Subcutaneous adipose tissue (tissue), 4 donors: ENCODE results near the gene GAN. TPM values are rescaled to one million over a fixed set of nuclear protein-coding genes. Genes with fewer than 3 reads are reported as not detected.

Source experiments
- total RNA-seq, 4 donors: library from RNA; depleted of rRNA; stranded (reverse); fragments of >200 nt; gene quantifications; one replicate each; pipeline ENCODE4 v1.1.0, GENCODE V29; 2016
- TF ChIP-seq, protein P1 (sequence below): fragments of 450-650 bp; IDR thresholded peaks from one replicate; pipeline ENCODE4 v1.5.1; 2016; ENCODE audit warnings: low read depth, mild to moderate bottlenecking, control low read depth, antibody characterized with exemption, moderate library complexity

The GAN gene
- total RNA-seq, 4 donors from 2014 or later: 7.5 to 9.5 (median 9.4) TPM

DNA sequence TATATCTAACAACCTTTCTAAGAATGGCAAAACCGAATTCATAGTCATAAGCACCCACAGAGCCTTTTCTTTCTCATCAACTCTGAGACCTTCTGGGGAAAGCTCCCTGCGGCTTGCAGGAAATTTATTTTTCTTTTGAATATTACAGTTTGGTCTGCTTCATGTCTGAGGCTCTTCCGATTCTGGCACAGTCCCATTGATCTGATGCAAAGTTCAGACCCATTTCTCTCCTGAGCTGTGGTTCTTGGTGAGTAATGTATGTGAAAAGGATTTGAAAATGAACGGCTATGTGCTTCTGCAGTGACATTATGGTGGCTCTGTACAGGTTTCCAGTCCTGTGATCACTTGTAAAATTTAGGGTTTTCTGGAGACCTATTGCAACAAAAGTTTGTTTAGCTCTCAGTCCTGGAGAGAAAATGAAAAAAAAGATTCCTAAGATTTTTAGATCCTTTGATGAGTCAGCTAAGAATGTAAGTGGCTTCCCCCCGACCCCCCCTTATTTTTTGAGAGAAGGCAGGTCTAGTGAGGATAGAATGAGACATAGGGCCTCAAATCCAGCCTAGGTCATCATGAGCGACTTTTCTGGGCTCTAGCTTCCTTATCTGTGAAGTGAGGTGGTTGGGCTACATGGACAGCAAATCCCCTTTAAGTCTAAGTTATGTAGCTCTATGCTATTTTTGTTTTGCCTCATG is 4.6 kb downstream of the GAN start:
- TF ChIP-seq, protein P1, sequence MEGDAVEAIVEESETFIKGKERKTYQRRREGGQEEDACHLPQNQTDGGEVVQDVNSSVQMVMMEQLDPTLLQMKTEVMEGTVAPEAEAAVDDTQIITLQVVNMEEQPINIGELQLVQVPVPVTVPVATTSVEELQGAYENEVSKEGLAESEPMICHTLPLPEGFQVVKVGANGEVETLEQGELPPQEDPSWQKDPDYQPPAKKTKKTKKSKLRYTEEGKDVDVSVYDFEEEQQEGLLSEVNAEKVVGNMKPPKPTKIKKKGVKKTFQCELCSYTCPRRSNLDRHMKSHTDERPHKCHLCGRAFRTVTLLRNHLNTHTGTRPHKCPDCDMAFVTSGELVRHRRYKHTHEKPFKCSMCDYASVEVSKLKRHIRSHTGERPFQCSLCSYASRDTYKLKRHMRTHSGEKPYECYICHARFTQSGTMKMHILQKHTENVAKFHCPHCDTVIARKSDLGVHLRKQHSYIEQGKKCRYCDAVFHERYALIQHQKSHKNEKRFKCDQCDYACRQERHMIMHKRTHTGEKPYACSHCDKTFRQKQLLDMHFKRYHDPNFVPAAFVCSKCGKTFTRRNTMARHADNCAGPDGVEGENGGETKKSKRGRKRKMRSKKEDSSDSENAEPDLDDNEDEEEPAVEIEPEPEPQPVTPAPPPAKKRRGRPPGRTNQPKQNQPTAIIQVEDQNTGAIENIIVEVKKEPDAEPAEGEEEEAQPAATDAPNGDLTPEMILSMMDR: no peak

DNA sequence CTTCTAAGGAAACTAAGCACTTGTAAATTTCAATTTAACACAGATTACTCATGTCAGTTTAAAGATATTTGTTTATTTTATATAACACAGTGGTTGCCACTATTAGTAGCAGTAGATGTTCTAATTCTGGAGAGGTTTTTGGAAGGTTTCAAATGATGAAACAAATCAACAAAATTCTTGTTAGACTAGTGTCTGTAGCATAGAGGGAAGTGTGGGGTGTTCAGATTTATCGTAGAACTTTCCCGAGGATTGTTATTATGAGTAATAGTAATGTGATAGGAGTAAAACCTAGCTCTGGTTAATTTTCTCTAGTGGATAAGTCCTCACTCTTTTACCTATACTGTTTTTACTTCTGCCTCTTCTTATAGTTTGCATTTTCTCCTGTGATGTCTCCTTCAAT is 6.3 kb downstream of the GAN start:
- TF ChIP-seq, protein P1: no peak

DNA sequence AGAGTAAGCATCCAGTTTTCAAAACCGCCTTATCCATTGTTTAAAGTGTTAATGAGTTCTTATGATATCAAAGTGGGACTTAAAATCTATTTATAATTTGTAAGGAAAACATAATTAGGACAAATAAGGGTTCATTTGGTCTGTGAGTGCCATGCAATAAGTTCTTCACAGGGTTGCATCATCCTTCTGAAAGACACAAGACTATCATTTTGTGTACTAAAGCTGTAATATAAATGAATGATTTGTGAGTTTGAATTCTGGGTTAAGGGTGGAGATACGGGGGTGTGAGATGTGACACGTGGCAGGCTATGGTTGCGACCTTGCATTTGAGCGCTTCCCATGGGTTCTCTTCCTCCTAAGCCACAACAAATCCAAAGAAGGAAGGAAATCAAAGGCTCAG is 6.8 kb downstream of the GAN start:
- TF ChIP-seq, protein P1: no peak

DNA sequence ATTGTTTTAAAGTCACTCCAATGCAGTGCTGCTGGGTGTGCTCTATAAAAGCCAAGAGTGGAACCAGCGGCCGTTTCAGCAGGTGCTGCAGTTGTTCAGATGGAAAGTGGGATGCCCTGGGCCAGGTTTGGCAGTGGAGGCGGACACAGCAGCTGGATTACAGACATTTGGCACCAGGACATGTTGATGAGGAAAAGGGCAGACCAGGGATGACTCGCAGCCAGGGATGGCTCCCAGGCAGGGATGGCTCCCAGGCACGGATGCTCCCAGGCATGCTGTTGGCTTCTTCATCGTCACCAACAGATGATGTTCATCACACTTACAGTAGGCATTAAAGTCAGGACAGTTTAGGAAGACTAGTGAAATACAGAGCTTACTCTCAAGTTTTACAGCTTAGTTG is 10.0 kb downstream of the GAN start:
- TF ChIP-seq, protein P1: no peak

DNA sequence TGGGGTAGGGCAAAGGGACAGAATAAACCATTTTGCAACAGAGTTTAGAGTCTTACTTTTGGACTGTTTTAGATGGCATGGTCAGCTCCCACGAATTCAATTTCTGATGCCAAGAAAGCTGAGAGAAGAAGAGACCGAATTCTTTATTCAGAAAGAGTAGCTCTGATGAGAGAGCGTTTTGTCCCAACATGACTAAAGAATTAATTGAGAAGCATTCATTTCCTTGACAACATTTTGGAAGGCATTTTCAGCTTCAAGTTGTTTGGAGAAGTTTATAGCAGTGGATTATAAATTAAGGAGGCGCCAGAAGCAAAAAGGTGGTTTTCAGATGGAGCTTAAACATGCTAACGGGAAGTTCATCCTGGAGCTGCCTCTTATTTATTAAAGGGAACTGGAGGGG is 12.2 kb downstream of the GAN start:
- TF ChIP-seq, protein P1: no peak

DNA sequence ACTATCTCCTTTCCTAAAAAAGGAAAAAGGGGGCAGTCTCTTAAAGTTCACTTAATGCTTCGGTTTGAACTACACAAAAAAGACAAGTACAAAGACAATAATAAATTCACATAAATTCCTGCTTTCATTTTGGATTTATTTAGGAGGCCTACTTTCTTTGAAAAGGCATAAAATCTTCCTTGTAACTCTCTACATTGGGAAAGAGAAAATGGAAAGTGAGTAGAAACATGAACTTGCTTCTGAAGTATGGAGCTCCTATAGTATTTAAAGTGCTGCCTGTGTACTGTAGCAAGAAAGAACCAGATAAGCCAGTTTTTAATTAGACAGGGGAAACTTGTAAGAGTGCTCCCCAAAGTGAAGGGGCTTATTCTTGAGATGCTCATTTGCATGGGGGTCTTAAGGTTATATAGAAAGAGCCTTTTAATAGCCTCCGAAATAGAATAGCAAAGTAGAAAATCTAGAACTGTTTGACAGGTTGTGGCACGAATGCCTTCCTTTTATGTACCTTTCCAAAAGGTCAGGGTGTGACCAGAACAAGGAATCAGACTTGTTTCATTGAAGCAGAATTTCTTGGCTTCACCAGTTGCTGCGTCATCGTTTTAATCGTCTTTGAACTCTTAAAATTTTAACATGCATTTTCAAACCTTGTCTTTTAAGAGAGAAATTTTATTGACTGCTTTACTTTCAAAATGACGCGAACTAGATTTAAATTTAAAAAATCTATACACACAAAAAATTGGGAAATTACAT is 12.9 kb downstream of the GAN start:
- TF ChIP-seq, protein P1: no peak

DNA sequence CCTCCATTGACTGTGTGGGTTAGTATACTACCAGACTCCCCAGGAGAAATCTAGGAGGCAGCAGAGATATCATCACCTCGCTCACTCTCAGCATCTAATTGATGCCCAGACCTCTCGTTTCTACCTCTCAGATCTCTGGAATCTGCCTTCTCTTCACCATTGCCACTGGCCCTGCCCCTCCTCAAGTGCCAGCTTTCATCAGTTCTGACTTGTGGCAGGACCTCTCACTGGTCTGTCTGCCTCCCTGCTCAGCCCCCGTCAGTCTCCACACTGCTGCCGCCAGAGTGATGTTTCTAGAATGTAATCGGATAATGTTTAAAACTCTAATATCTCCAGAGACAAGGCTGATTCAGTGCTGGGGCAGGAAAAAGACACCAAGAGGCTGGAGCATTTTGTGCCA is 15.2 kb downstream of the GAN start:
- TF ChIP-seq, protein P1: no peak
